Ureter (tissue), 1 donor: ENCODE results near the gene ANO10. TPM values are rescaled to one million over a fixed set of nuclear protein-coding genes. Genes with fewer than 3 reads are reported as not detected.
"Not testable (repeated sequence)": the region's sequence is repeated elsewhere in the genome, so short reads cannot be mapped to it uniquely, and the experiment has no call there.

Source experiments
- DNase-seq: peaks from one replicate; pipeline ENCODE4 v3.0.0-alpha.2; 2020; ENCODE audit warnings: low spot score
- total RNA-seq: library from RNA; stranded (reverse); gene quantifications from one replicate; pipeline ENCODE4 v1.2.4, GENCODE V29; 2023
- donor health status: DM: yes; HTN: yes; CAD: no.

The ANO10 gene
- total RNA-seq, 1 donor from 2014 or later: 38.0 TPM

DNA sequence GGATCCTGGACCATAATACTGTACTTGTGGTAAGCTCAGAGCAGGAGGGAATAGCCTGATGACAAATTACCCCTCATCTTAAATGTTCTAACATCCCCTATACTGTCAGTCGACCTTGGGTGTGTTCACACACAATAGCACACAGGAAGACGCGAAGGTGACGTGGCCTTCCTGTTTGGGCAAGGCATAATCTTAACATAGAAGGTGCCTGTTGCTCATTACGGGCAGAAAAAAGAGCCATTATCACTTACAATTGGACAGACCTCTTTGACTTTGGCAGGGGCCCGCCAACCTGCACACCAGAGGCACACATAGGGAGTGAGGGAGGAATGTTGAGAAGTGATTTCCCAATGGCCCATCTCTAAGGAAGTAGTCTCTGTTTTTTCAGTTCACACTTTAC lies 144.2 kb downstream of the ANO10 start:
- DNase-seq: no peak

DNA sequence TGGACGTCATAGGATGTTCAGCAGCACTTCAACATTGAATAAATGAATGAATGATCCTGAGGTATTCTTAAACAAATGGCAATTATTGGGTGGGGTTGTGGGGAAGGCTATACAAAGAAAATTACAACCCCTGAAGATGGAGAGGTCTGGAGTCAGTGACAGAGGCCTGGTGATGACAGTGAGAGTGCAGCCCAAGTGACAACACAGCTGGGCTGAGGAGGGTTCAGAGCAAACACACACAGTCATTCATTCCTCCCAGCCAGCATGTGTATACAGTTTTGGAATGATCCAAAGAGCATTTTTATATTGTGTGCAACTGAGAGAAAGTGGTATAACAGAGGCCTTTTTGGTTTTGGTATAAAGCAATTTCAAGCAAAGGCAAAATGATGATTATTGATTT lies 148.1 kb downstream of the ANO10 start:
- no peak for DNase-seq

DNA sequence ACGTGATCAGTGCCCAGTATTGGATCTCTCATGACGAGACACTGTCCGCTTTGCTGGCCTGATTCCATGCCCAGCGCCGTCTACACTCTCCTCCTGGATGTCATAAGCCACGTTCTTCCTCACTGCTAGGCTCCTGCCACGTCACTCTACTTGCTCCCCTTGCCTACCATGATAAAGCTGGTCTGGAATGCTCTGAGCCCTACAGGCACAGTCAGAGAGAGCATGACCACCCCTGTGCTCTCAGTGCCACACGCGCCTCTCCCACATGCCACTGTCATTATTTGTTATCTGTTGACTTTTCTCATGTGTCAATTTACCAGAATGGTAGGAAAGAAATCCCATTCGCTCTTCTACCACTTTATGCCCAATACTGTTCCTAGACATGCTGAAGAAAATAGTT lies 148.6 kb downstream of the ANO10 start:
- no peak for DNase-seq

DNA sequence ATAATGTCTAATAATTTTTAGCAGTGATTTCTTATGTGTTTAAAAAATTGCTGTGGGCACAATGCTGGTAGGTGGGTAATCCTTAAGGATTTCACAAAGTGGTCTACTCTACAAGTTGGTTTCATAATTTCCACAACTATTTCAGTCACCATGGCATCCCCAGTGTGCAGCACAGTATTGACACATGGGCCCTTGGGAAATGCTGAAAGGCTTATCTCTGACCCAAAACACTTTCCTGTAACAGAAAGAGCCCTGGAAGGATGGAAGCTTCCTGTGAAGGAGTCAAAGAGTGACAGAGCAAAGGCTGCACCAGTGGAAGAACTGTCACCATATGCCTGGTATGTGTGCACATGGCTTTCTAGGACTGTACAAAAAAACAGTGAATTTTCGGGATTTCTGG lies 153.7 kb downstream of the ANO10 start:
- no peak for DNase-seq

DNA sequence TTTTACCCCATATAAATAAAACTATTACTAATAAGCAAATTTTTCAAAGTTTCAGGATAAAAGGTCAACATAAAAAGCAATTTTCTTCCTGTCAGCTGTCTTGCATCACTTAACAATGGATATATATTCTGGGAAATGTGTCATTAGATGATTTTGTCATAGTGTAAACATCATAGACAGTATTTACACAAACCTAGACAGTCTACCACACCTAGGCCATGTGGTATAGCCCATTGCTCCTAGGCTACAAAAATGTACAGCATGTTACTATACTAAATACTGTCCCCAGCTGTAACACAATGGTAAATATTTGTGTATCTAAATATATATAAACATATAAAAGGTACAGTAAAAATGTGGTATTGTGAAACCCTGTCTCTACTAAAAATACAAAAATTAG lies 156.7 kb downstream of the ANO10 start:
- DNase-seq: no peak

DNA sequence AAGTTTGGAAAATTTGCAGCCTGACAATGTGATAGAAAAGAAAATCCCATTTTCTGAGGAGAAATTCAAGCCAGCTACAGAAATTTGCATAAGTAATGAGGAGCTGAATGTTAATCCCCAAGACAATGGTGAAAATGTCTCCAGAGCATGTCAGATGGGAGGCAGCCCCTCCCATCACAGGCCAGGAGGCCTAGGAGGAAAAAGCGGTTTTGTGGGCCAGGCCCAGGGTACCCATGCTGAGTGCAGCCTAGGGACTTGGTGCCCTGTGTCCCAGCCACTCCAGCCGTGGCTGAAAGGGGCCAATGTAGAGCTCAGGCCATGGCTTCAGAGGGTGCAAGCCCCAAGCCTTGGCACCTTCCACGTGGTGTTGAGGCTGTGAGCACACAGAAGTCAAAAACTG lies 159.2 kb downstream of the ANO10 start:
- not testable (repeated sequence) for DNase-seq

DNA sequence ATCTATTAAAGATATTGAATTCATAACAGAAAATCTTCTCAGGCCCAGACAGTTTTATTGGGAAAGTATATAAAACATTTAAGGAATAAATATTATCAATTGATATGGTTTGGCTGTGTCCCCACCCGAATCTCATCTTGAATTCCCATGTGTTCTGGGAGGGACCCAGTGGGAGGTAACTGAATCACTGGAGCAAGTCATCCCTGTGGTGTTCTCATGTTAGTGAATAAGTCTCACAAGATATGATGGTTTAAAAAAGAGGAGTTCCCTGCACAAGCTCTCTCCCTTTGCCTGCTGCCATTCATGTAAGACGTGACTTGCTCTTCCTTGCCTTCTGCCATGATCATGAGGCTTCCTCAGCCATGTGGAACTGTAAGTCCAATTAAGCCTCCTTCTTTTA lies 160.5 kb downstream of the ANO10 start:
- no peak for DNase-seq

DNA sequence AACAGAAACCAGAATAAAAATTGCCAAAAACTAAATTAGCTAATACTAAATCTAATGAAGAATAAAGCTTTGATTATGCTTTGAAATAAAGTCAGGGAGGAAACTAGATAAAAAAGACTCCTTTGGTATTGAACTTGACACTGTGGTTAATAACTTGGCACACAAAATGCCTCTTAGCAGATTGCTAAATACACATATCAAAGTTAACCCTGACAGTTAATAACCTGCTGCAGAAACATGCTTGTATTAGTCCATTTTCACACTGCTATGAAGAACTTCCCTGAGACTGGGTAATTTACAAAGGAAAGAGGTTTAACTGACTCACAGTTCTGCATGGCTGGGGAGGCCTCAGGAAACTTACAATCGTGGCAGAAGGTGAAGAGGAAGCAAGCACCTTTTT lies 164.8 kb downstream of the ANO10 start:
- DNase-seq: not testable (repeated sequence)

DNA sequence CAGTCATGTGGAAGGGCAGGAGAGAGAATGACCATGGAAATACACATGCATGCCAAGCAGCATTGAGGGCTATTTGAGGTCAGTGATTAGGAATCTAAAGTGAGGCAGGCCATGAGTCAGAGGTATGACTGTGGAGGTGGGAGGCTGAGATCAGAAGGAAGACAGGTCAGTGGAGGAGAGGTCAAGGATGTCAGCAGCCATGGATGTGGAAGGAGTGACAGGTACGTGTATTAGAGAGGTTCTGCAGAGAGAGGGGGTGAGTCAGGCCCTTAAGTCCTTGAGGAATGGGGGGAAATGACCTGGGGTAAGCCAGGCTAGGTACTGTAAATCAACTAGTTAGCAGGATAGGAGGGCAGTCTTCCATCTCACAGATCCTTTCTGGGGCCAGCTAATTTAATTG lies 166.6 kb downstream of the ANO10 start:
- DNase-seq: no peak

DNA sequence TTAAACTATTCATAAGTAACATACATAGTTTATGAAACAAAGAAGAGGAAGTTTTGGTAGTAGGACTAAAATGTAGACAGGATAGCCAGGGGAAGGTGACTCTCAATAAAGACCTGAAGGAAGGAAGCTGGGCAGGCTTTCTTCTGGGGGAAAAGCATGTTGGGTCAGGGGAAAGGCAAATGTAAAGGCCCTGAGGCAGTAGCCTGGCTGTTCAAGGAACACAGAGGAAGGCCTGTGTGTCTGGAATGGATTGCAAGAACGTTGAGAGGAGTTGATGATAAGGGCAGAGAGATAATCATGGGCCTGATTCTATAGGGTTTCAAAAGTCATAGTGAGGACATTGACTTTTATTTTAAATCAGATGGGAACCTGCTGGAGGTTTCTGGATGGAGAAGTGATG lies 167.8 kb downstream of the ANO10 start:
- no peak for DNase-seq

DNA sequence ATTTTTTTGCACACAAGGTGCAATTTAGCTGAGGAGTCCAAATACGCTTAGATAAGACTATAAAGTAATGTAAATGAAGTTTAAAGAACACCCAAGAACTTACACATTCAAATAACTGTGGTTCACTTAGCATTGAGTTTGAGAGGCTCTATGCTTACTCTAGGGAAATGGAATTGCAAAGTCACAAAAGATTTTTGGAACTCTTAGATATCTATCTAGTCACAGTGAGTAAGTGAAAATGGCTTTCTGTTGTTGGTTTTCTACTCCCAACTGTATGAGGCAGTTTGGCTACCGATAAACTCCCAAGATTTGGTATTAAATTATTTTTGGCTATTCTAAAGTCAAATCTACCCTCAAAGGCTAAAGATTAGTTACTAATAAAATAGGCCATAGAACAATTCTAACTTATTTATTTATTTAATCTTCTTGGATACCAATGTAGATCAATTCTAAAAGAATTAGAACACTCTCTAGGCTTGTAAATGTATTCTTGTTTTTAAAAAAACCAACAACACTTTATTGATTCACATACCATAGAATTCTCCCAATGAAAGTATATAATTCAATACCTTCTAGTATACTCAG lies 170.0 kb downstream of the ANO10 start:
- no peak for DNase-seq

DNA sequence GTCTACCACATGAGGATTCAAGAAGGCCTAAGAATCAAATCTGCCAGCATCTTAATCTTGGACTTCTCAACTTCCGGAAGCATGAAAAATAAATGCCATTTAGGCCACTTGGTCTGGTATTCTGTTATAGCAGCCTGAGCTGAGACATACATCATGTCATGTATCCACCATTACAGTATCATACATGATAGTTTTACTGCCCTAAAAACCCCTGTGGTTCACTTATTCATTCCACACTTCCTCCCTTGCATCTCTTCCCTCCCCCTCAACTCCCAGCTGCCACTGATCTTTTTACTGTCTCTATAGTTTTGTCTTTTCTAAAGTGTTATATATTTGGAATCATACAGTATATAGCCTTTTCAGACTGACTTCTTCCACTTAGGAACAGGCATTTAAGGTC lies 173.7 kb downstream of the ANO10 start:
- DNase-seq: no peak

DNA sequence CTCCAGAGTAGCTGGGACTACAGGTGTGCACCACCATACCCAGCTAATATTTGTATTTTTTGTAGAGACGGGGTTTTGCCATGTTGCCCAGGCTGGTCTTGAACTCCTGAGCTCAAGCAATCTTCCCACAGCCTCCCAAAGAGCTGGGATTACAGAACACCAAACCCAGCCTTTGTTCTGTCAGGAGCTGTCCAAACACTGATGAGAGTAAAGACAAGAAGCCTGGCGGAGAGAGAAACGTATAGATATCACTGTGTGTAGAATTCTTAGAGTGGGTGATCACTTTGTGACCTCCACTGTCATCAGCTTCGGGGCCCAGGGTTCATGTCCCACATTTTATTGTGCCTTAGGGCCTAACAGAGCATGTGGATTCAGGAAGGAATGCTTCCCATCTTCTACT lies 176.0 kb downstream of the ANO10 start:
- no peak for DNase-seq

DNA sequence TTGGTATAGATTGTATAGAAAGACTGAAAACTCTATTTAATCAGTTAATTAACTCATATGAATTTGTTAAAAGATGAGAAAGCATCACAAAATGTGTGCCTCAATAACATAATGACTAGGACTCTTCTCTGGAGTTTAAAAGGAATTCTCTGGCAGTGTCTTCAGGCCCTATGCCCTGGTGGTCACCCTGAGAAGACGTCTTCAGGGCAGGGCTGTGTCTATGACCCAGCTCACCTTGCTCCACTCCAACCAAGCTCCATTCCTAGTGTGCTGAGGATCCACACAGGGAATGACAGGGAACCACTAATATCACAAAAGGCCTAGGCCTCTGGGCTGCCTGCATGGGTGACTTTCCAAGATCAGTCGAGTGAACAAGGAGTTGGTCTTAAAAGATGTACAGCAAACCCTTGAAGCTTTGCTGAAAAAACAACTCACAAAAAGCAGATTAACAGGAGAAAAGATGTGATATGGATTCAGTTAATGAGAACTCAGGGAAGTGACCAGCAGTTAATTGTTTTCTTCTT lies 178.9 kb downstream of the ANO10 start:
- no peak for DNase-seq

DNA sequence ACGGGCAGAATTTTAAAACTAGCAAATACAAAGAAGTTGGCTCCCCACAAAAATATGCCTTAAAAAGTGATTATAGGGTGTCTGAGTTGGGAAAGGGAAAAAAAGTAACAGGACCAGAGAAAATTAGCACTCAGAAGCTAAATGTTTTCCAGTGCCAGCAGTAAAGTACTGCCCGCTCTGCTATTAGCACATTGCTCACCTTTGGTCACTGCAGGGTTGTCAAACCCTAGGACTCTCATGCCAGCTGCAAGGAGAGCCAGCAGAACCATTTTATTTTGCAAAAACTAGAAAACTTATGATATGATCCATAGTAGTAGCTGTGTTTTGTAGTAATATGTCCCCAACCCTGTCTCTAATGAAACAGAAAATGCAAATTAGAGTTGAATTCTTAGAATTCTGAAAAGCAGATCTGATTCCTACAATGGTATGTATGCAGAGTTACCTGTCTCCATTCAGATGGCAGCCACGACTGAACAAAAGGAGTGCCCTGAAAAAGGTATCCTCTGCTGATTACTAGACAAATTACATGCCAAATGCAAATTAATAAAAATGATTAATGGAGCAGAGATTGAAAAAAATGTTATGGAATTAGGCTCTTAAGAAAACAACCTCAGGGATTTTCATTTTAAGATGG lies 185.2 kb downstream of the ANO10 start:
- DNase-seq: no peak

DNA sequence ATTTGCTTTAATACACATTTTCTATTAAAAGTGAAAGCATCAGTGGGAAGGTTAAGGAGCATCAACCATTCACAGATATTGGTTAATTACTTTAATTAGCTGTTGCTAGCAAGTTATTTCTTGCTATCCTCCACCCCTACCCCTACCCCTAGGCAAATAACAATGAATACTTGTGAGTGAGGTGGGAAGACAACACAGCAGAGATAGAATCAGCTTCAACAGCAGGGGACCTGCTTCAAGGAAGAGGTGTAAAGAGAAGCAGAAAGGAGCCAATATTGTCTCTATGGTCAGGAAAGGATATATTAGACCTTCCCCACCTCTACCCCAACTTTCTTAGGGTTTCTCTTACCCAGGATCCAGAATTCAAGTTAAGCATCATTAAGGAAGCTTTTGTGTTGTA lies 186.1 kb downstream of the ANO10 start:
- DNase-seq: no peak

DNA sequence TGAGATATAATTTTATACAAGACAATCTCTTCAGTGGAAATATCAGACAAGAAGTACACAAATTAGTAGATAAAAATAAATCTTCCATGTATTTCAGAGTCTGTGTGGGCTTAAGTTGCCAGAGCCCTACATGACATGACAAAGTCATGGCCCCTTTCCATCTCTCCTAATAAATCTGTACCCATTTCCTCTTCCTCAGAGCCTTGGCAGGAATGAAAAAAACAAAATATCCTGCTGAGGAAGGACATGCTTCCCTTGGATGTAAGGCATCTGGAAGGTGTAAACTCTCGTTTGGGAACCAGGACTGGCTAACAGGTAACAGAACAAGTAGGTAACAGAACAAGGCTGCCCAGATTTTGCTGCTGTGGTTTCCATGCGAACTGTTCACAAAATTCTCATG lies 187.4 kb downstream of the ANO10 start:
- DNase-seq: no peak

DNA sequence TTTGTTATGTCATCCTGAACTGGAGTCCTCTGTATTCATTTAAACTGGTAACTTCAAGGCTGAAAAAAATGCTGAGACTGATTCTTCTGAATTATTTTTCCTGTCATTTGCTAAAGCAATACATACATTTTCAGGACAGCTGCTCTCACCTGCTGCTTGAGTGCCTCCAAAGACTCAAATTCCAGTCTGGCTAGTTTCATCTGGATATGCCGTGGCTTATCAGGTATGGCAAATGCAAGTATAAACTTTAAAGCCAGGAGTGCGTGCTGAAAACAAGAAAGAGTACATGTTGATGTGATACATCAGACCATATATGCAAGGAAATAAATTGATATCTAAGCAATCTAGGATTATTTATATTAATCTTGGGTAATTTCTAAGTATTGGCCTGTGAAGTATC lies 189.3 kb downstream of the ANO10 start:
- DNase-seq: no peak

DNA sequence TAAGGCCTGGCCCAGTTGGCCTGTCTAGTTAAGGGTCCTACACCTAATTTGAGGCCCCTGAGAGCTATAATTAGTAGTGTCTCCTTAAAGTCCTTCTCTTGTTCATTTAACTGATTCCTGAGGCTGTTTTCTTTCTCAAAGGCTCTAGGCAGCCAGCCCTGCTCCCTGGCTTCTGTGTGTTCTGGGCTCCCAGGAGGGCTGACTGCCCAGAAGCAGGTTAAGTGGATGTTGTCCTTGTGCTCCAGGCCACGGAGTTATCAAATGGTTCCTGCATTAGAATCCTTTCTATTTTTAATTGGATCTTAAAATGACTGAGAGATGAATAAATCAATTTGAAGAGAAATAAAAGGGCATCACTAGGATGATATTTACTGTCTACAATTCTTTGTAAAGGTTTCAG lies 195.4 kb downstream of the ANO10 start:
- DNase-seq: no peak

DNA sequence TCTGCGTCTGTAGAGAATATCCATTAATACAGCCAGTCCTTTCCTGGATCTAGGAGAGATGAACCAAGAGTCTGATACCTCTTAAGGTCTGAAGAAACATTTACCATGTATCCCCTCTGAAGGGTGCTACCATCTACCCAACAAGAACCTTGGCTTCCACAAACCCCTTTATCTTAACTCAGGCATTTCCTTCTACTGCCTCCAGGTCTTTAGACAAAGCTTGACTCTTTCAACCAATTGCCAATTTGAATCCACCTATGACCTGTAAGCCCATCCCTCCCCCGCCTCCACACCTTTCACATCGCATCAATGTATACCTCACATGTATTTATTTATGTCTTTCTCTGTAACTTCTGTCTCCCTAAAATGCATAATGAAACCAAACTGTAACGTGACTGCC lies 196.0 kb downstream of the ANO10 start:
- DNase-seq: no peak

DNA sequence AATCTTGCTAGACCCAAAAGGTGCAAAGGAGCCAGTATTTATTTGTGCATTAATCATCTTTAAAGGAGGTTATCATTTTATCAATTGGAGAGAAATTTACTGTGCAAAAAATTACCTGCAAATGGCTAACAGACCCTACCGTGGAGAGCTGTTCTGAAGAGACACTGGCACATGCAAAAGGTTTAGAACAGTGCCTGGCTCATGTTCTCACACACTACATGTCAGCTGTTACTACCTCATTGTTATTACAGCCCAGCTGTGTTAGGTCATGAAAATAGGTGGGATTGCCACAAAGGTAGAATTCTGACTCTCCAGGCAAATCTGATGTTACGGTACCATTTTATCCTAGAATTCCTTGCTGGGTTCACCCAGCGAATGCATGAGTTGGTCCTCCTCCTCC lies 198.2 kb downstream of the ANO10 start:
- no peak for DNase-seq

DNA sequence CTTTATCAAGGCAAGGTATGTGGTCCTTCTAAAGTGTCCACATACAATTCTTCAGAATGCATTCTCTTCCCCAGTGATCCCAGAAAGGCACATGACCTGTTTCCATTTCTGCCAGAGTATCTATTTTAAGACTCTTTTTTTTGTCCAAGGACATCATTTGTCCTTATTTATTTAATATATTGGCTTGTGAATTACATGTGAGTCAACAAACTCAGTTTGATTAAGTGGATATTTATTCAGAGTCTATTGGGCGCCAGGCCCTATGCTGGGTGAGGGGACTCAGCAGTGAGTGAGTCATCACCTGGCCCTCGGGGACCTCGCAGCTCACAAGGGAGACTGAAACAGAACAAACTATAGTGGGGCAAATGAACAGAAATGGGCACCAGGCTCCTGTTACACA lies 198.7 kb downstream of the ANO10 start:
- DNase-seq: no peak

DNA sequence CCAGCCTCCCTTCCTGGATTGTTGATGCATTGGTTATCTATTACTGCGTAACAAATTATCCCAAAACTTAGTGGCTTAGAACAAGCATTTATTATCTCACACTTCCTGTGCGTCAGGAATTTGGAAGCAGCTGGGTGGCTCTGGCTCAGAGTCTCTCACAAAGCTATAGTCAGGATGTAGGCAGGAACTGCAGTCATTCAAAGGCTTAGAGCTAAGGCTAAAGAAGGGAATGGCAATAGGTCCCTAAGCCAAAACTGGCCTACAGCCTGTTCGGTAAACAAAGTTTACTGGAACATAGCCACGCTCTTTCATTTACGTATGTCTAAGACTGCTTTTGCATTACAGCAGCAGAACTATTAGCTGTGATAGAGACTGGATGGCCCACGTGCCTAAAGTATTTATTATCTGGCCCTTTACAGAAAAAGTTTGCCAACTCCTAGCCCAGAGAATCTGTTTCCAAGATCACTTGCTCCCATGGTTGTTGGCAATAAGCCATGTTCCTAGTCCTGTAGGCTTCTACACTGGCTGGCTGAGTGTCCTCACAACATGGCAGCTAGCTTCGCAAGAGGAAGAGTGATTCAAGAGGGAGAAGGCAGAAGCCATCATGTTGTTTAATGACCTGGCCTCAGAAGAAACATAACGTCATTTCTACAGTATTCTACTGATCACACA lies 203.1 kb downstream of the ANO10 start:
- no peak for DNase-seq
